Activated CD4-positive, alpha-beta T cell treated with anti-CD3 and anti-CD28 coated beads for 1 hour (primary cell): ENCODE data around the gene SAP130.

Experiments used
- DNase-seq: peaks from one replicate; pipeline ENCODE4 v3.0.0-alpha.2; 2020

SAP130 gene

DNA sequence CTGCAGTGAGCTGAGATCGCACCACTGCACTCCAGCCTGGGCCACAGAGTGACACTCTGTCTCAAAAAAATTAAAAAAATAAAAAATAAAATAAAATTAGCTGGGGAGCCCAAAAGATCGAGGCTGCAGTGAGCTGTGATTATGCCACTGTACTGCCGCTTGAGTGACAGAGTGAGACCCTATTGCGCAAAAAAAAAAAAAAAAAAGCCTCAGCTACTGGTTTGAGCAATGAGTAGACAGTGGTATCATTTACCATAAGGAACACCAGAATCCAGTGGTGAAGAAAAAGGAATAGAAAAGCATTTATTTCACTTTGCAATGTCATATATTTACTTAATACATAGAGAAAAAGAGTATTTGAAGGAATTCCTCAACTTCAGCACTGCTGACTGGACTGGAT is 3.0 kb downstream of the SAP130 start:
- DNase-seq = no peak

DNA sequence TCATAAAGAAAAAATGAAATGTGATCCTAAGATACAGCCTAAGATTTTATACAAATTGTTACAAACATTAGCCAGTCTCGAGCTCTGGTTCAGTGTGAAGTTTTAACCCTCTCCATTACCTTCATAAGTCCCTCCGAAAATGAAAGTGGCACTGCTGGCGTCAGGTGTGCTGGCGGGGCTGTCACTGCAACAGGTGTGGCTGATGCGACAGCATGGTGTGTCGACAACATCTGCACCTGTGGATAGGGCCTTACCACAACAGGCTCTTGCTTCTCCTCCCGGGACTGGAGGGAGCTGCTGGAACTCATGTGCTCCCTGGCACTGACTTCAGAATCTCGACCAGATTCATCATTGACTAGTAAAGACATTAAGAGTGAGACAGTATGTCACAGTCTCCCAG is 10.3 kb downstream of the SAP130 start:
- no peak for DNase-seq

DNA sequence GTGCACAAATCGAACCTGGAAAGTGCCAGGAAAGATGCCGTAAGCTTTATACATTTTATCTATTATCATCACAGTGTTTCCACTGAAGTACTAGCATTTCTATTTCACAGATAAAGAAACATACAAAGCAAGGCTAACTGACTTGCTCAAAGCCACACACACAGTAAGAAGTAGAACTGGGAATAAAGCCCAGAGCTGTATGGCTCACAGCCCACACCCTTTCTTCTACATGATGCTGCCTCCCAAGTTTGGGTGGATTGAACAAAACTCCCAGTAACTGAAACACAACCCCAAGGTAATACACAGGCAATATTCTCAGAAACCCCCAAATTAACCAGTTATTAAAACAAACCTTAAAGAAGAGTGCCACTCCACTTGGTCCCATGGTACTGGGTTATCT is 11.2 kb downstream of the SAP130 start:
- DNase-seq = no peak

DNA sequence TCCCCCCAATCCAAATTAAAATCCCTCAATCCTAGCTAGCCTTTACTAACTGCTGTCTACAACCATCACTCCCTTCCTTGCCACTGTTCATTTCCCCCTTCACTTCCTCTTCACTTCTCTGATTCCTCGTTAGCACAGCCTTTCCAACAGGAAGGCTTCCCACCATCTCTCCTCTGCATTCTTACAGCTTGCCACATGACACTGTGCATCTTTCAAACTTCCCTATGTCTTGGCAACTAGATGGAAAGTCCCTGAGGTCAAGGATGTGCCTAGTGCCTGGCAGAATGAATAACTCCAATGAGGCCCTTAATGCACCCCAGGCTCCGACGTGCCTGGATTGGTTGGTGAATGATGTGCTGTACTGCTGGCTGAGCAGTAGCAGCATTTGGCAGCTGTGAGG is 15.2 kb downstream of the SAP130 start:
- DNase-seq = no peak

DNA sequence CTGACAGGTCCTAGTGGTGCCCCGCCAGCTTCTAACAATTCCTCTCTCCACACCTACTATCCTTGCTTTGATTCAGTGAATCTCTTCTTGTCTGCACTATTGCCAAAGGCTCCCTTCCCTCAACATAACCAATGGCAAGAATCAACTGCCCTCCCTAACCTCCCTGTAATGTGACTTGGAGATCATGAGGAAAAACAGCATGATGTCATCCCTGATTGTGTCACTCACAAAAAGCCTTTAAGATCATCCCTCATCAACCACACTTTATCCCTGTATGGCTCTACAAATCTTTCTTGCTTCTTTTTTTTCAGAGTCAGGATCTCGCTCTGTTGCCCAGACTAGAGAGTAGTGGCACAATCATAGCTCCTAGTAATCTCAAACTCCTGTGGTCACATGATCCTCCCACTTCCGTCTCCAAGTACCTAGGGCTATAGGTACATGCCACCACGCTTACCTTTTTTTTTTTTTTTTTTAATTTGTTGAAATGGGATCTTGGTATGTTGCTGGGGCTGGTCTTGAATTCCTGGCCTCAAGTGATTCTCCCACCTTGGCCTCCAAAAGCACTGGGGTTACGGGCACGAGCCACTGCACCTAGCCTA is 19.7 kb downstream of the SAP130 start:
- DNase-seq = no peak

DNA sequence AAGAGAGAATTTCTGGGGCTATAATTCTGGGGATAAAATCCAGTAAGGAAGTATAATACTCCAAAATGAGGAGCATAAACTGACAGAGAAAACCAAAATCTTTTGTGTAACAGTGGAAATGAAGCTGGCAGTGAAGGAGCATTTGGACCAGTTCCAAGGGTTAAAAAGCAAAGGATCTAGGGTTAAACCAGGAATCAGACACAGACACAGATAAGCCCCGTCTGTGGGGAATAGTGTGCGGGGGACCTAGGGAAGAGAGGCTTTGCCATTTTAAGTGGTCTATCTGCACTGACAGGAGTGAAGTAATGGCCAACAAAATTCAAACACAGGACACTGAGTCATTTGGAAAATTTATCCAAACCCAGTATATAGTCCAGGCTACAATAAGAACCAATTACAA is 23.4 kb downstream of the SAP130 start:
- DNase-seq = no peak

DNA sequence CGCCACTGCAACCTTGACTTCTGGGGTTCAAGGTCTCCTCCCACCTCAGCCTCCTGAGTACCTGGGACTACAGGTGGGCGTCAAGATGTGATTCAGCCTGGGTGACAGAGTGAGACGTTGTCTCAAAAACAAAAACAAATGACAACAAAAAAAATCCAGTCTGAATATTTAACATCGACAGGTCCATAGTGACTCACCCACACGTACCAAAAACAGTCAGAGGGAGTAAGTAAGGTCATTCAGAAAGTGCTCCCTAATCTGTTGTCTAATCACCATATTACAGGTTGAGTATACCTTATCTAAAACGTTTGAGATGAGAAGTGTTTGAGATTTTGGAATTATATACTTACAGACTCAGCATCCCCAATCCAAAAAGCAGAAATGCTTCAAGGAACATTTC is 24.4 kb downstream of the SAP130 start:
- no peak for DNase-seq

DNA sequence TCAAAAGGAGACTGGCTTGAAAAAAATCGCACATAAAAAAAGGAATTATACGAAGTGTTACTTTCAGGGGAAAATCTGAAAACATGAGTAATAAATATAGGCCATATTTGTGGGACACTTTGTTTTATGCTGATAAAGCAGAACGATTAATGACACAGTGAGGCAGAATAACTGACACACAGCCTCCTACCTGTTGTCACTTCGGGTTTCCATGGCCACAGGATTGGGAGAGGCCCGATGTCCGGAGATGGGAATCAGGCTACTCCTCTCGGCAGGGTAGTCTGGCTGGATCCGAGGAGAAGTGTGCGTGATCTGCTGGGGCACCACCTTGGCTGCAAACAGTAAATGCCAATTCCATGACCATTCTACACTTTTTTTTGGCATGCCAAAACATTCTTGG is 31.7 kb downstream of the SAP130 start:
- DNase-seq = no peak

DNA sequence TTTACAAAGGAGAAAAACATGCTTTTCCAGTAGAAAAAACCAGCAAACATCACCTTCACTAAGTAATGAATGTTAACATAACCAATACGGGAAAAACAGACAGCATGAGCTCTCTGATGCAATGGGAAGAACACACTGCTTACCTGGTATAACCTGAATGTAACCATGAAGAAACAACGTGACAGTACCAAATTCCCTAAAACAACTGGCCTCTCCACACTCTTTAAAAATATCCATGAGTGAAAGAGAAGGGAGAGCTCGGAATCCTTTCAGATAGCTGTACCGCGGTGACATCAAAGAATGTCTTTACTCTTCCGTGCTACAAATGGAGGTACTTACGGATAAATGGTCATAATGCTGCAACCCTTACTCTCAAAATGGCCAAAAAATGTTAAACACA is 32.1 kb downstream of the SAP130 start:
- DNase-seq = no peak

DNA sequence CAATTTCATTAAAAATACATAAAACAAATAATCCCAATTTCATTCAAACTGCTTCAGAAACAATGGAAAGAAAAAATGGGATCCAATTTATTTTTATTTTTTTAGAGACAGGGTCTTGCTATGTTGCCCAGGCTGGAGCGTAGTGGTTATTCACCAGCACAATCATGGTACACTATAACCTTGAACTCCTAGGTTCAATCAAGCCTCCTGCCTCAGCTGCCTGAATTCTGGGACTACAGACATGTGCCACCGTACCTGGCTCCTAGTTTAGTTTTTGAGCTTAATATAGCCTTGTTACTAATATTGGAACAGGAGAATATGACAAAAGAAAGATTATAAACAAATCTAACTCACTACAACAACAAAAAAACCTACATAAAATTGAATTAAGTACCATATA is 34.2 kb downstream of the SAP130 start:
- DNase-seq = no peak

DNA sequence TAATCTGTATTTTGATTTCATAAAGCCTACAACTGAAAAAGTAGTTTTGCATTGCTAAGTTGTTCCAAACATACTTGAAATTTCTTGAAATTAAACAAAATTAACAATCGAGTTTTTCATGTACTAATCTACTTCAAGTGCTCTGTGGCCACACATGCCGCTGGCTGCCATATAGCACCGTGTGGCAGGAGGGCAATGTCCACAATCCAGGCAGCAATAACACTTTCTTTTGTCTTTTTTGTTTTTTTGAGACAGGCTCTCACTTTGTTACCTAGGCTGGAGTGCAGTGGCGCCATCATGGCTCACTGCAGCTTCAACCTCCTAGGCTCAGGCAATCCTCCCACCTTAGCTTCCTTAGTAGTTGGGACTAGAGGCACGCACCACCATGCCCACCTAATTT is 36.1 kb downstream of the SAP130 start:
- DNase-seq = no peak

DNA sequence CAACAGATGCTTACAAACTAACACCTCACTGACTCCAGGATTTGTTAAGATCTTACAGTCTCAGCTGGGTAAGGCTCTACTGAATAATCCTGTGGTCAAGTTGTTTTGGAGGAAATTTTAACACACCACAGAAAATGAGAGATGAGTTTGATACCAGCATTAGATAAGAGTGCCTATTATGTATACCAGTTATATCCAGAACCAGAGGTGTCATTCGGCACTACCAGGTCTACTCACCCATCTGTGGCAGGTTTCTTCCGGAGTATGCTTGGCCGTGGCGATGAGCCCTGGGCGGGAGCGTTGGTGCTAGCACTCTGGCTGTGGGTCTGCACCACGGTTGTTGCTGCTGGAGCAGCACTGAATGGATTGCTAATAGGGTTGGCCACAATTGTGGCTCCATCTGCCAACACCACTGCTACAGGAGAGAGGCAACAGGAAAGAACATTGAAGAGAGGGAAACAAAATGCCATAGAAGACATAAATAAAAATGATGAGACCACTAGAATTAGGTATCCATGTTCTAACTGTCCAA is 41.2 kb downstream of the SAP130 start:
- DNase-seq = no peak

DNA sequence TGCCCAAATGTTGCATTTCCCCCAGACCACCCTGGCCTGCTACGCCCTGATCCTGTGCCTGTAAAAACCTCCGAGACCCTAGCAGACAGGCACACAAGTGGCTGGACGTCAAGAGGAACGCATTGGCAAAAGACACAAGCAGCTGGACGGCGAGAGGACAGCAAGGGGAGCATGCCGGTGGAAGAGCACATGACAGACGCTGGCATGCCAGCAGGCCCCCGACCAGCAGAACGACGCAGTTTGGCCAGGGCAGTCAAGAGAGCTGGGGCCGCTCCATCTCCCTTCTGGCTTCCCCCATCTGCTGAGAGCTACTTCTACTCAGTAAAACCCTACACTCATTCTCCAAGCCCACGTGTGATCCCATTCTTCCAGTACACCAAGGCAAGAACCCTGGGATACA is 42.1 kb downstream of the SAP130 start:
- no peak for DNase-seq

DNA sequence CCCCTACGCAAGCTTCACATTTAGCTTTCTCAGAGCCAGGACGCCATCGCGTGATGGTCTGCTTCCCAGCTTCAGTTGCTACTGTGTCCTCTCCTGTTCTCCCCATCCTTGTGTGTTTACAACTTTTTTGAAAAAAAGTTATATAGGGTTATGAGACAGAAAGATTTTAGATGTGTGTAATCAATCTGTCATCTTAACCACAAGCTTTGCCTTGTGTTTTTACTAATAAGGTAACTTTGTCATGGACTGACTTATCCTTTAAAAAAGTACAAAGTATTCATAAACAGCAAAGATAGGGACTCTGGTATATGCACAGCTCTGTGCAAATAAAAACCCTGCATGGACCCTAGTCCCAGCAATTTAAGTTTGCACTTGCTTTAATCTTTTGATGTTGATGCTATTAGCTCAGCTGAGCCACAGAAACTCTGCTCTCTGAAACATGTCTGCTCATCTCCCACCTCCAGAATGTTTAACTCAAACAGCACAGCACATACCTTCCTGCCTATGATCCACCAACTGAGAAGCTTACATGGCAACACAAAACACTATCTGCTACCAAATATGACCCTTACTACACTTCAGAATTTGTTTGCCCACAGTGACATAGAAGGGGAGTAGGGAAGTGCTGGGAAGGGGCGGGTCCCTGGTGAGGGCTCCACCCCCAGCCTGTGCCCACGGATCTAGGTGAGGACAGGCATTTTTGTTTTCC is 42.7 kb downstream of the SAP130 start:
- DNase-seq = no peak

DNA sequence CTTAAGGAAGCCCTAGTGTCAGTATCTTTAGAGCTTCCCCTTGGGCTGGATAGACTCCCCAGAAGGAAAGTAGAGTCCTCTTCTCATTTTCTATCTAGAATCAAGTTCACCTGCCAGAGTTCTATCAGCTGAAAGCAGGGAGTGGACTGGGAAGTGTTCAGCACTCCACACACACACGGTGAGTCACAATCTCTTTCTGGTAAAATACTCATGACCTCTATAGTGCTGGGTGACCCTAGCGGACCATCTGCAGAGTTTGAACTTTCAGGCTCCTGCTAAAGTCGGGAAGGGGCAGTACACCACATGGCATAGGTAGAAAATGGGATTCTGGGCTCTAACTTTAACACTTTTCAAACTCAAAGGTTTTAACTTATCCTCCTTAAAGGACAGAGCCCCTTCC is 43.3 kb downstream of the SAP130 start:
- DNase-seq = no peak

DNA sequence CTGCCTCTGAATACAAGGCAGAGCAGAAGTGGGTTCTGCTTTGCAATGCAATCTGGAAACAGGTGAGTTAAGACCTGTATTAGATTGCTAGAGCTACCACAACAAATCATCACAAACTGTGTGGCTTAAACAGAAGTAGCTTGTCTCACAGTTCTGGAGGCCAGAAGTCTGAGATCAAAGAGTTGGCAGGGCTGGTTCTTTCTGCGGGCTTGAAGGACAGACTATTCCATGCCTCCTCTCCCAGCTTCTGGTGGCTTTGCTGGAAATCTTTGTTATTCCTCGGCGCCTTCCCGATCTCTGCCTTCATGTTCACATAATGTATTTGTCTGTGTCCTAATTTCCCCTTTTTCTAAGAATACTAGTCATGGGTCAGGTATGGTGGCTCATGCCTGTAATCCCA is 58.4 kb downstream of the SAP130 start:
- no peak for DNase-seq

DNA sequence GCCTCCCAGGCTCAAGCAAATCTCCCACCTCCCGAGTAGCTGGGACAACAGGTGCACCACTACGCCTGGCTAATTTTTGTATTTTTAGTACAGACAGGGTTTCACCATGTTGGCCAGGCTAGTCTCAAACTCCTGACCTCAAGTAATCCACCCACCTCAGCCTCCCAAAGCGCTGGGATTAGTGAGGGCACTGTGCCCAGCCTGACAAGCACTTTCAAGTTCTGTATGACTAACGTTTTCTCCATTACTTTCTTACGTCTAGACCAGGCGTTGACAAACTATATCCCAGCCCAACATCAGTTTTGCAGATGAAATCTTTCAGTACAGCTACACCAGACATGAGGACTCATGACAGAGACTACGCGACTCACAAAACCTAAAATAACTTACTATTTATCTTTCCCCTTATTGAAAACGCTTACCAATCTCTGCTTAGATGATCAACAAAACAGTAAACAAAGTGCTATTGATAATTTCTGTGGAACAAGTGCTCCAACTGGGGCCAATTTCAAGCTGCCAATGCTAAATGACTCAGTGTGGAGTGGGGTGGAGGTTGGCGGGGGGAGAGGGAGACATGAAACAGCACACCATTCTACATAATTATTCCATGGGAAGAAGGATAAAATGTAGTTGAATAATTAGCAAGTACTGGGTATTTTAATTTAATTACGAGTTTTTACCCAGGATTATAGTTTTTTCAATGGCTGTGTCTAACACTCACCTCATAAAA is 59.1 kb downstream of the SAP130 start:
- no peak for DNase-seq

DNA sequence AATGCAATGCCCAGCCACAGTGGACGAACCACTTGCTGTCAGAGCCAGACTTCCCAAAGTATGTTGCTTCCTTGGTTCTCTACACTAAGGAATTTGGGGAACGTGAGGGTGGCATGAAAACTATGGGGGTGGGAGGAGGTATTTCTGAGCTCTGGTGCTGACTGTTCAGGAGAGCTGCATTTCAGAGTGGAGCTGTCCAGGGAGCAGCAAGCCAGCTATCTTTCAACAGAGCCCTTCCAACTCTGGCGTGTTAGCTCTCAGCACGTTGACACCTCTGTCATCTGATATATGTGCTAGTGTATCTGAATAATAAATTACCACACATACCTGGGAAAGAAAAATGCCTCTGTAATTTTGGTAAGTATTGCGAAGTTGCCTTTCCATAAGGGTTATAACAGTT is 66.1 kb downstream of the SAP130 start:
- no peak for DNase-seq

DNA sequence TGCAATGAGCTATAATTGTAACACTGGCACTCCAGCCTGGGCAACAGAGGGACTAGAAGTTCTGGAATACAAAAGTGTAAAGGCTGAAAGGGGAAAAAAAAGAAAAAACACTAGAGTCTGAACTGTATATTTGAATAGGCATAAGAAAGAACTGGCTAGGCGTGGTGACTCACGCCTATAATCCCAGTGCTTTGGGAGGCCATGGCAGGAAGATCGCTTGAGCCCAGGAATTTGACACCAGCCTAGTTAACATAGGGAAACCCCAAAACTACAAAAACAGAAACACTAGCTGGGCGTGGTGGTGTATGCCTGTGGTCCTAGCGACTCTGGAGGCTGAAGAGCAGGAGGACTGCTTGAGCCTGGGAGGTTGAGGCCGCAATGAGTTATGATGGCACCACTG is 70.6 kb downstream of the SAP130 start:
- DNase-seq = no peak

DNA sequence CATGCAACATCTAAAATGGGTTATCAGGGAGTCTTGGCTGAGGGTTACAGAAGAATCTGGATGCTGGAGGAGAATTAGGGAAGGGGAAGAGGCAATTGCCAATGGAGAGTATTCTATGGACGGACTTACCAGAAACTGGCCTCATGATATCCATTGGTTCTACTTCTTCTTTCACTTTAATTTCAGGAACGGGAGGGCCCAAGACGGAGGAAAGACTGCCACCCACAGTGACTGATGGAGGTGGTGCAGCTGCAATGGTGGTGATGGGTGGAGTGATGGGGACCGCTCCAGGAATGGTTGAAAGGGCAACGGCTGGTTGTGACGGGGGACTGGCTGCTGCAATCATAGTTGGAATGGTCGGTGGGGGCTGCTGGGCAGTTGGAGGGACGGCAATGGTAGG is 73.0 kb downstream of the SAP130 start:
- DNase-seq = no peak

DNA sequence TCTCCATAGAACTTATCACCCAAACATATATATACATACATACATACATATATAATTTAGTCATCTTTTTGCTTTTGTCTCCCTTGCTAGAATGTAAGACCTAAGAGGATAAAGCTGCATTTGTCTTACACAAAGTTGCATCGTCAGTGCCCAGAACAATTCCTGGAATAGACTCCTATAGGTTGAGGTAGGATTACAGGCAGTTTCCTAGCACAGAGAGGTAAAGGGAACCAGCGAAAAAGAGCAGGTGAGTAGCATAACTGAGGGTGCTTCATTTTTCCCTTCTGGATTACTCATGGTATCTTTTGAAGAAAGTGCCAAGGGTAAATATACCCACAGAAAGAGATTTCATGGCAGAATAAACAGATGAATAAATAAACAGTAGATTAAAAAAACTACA is 74.0 kb downstream of the SAP130 start:
- DNase-seq = no peak

DNA sequence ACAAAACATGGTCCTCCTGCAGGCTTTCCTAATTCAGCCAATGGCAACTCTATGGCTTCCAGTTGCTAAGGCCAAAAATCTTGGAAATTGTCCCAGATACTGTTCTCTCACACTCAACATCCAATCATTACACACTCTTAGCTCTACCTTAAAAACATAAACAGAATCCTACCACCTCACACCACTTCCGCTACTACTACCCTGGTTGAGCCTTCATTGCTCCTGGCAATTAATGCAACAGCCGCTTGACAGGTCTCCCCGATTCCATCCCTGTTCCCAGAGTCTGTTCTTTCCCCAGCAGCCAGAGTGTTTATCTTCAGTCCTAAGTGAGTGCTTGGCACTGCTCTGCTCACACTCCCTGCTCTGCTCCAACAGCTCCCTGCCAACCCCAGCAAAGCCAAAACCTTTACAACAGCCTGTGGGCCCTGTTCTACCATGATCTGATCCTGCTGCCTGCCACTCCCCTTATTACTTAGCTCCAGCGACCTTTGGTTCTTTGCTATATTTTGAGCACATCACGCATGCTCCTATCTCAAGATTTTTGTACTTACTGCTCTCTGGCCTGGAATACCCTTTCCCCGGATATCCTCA is 74.6 kb downstream of the SAP130 start:
- no peak for DNase-seq

DNA sequence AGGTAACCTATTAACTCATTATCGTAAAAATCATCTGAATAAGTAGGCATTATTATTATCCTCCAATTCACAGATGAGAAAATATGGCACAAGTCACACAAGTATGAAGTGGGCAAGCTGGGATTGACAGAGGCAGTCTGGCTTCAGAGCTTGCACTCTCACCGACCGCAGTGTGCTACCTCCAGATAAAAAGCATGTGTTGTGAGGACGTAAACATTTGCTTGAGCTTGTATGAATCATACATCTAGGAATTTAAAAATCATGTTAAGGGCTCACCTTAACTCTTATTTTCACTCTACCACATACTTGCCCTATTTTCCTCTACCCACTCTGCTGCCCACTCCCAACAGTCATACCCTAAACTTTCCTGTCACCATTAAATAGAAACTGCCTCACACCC is 76.8 kb downstream of the SAP130 start:
- no peak for DNase-seq

DNA sequence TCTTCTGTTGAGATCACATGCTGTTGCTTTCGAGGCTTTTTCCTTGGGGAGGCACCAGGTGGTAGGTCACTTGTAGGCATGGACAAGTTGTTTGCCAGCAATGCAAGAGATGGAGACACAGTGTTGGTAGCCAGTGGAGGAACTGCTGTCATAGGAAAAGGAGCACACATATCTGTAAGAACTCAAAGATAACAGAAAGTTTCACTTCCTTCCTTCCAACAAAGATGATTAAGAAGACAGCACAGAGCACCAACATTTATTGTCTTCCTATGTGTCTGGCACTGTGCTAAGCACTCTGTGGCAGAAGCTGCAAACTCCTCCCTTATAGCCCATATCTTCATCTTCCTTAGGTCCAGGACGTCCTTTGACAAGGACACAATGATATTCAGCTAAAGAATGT is 77.6 kb downstream of the SAP130 start:
- DNase-seq = no peak
